Muscle layer of duodenum (tissue), 2 donors: ENCODE results near the gene ZNF462.
"Not testable (repeated sequence)": the region's sequence is repeated elsewhere in the genome, so short reads cannot be mapped to it uniquely, and the experiment has no call there.

ENCODE experiments used
- H3K27ac ChIP-seq: one replicate; pipeline ENCODE4 v1.7.0; 2013; ENCODE audit warnings: mild to moderate bottlenecking, low read length
- H3K27me3 ChIP-seq: one replicate; pipeline ENCODE4 v1.7.0; 2013; ENCODE audit warnings: low read depth, mild to moderate bottlenecking, control low read depth, low read length
- H3K36me3 ChIP-seq, 2 donors: one replicate each; pipeline ENCODE4 v1.7.0; 2013; ENCODE audit warnings: low read length in 2 of 2, control low read depth in 1 of 2, mild to moderate bottlenecking in 1 of 2; ENCODE audit not compliant: insufficient read depth in 2 of 2, control insufficient read depth in 1 of 2
- H3K4me1 ChIP-seq, 2 donors: one replicate each; pipeline ENCODE4 v1.7.0; 2013; ENCODE audit warnings: low read length in 2 of 2, mild to moderate bottlenecking in 2 of 2, control low read depth in 1 of 2, moderate library complexity in 1 of 2; ENCODE audit not compliant: insufficient read depth in 2 of 2, control insufficient read depth in 1 of 2
- H3K4me3 ChIP-seq, 2 donors: one replicate each; pipeline ENCODE4 v1.7.0; 2013; ENCODE audit warnings: low read length in 2 of 2, low read depth in 1 of 2, mild to moderate bottlenecking in 1 of 2
- H3K9me3 ChIP-seq, 2 donors: one replicate each; pipeline ENCODE4 v1.7.0; 2013; ENCODE audit warnings: low read length in 2 of 2, control low read depth in 1 of 2, mild to moderate bottlenecking in 1 of 2; ENCODE audit not compliant: control insufficient read depth in 1 of 2
- donor health status: healthy.

Gene ZNF462

GRCh38 chr9:106989904-106990303, 126.9 kb downstream of the ZNF462 start:
- peaks cover 0 to 28% of the 10 kb centered on the region in 2 donors for H3K36me3 ChIP-seq
- not testable (repeated sequence) for H3K27me3 ChIP-seq, H3K4me3 ChIP-seq, H3K9me3 ChIP-seq, H3K4me1 ChIP-seq, H3K27ac ChIP-seq

GRCh38 chr9:106992186-106992585, 129.2 kb downstream of the ZNF462 start:
- H3K4me3 ChIP-seq: no peak overlapping the region
- no peak overlapping the region for H3K27ac ChIP-seq
- peaks cover 0 to 23% of the 10 kb centered on the region in 2 donors for H3K36me3 ChIP-seq
- no peaks in the 10 kb centered on the region for H3K4me1 ChIP-seq
- H3K9me3 ChIP-seq: no peaks in the 10 kb centered on the region
- no peaks in the 10 kb centered on the region for H3K27me3 ChIP-seq

GRCh38 chr9:106993603-106994002, 130.6 kb downstream of the ZNF462 start:
- Histone ChIP-seq H3K36me3 (peaks cover 0 to 25% of the 10 kb centered on the region in 2 donors), H3K4me1 (no peaks in the 10 kb centered on the region), H3K4me3 (no peak overlapping the region), H3K27me3 (no peaks in the 10 kb centered on the region), H3K9me3 (no peaks in the 10 kb centered on the region), H3K27ac (no peak overlapping the region)

- Histone ChIP-seq H3K4me3 (no peak overlapping the region), H3K27me3 (no peaks in the 10 kb centered on the region), H3K9me3 (no peaks in the 10 kb centered on the region), H3K4me1 (no peaks in the 10 kb centered on the region), H3K27ac (no peak overlapping the region), H3K36me3 (peaks cover 0 to 17% of the 10 kb centered on the region in 2 donors)
These were observed 131.5 kb downstream of the ZNF462 start for GRCh38 chr9:106994463-106994862.

- no peaks in the 10 kb centered on the region for H3K9me3 ChIP-seq
- no peaks in the 10 kb centered on the region for H3K27me3 ChIP-seq
- no peak overlapping the region for H3K27ac ChIP-seq
- H3K4me3 ChIP-seq: no peak overlapping the region
- peaks cover 13 to 20% of the 10 kb centered on the region in 2 donors for H3K36me3 ChIP-seq
- H3K4me1 ChIP-seq: no peaks in the 10 kb centered on the region
These were observed 137.3 kb downstream of the ZNF462 start for GRCh38 chr9:107000218-107000617.

GRCh38 chr9:107005201-107005600, 142.2 kb downstream of the ZNF462 start:
- Histone ChIP-seq H3K4me1 (no peaks in the 10 kb centered on the region), H3K36me3 (peaks cover 15 to 45% of the 10 kb centered on the region in 2 donors), H3K9me3 (no peaks in the 10 kb centered on the region), H3K27me3 (no peaks in the 10 kb centered on the region), H3K27ac (no peak overlapping the region), H3K4me3 (no peak overlapping the region)

- Histone ChIP-seq H3K27ac (no peak overlapping the region), H3K36me3 (peaks cover 24 to 53% of the 10 kb centered on the region in 2 donors), H3K4me3 (no peak overlapping the region), H3K27me3 (no peaks in the 10 kb centered on the region), H3K4me1 (no peaks in the 10 kb centered on the region), H3K9me3 (peaks cover 0 to 4% of the 10 kb centered on the region in 2 donors)
These were observed 144.4 kb downstream of the ZNF462 start for GRCh38 chr9:107007402-107007801.

GRCh38 chr9:107008011-107008410, 145.0 kb downstream of the ZNF462 start:
- Histone ChIP-seq H3K4me3 (no peak overlapping the region), H3K36me3 (peaks cover 22 to 53% of the 10 kb centered on the region in 2 donors), H3K4me1 (no peaks in the 10 kb centered on the region), H3K9me3 (peaks cover 0 to 4% of the 10 kb centered on the region in 2 donors), H3K27me3 (no peaks in the 10 kb centered on the region), H3K27ac (no peak overlapping the region)

GRCh38 chr9:107008447-107008846, 145.5 kb downstream of the ZNF462 start:
- Histone ChIP-seq H3K4me1 (no peaks in the 10 kb centered on the region), H3K9me3 (peaks cover 0 to 4% of the 10 kb centered on the region in 2 donors), H3K36me3 (peaks cover 18 to 53% of the 10 kb centered on the region in 2 donors), H3K27ac (no peak overlapping the region), H3K27me3 (no peaks in the 10 kb centered on the region), H3K4me3 (no peak overlapping the region)

- peaks cover 0 to 9% of the 10 kb centered on the region in 2 donors for H3K9me3 ChIP-seq
- H3K4me3 ChIP-seq: no peak overlapping the region
- no peaks in the 10 kb centered on the region for H3K27me3 ChIP-seq
- no peak overlapping the region for H3K27ac ChIP-seq
- peaks cover 0 to 4% of the 10 kb centered on the region in 2 donors for H3K36me3 ChIP-seq
- H3K4me1 ChIP-seq: peaks cover 0 to 13% of the 10 kb centered on the region in 2 donors
These were observed 153.4 kb downstream of the ZNF462 start for GRCh38 chr9:107016383-107016782.

- Histone ChIP-seq H3K27ac (no peak overlapping the region), H3K36me3 (no peaks in the 10 kb centered on the region), H3K4me1 (peaks cover 0 to 13% of the 10 kb centered on the region in 2 donors), H3K27me3 (no peaks in the 10 kb centered on the region), H3K9me3 (peaks cover 0 to 9% of the 10 kb centered on the region in 2 donors), H3K4me3 (no peak overlapping the region)
These were observed 156.0 kb downstream of the ZNF462 start for GRCh38 chr9:107018861-107019545.

- Histone ChIP-seq H3K9me3 (peaks cover 0 to 9% of the 10 kb centered on the region in 2 donors), H3K36me3 (no peaks in the 10 kb centered on the region), H3K4me3 (no peak overlapping the region), H3K4me1 (peaks cover 0 to 13% of the 10 kb centered on the region in 2 donors), H3K27me3 (no peaks in the 10 kb centered on the region), H3K27ac (peak overlapping the region; percentile 35)
These were observed 157.1 kb downstream of the ZNF462 start for GRCh38 chr9:107020040-107020530.
